GM12875 (cell line): ENCODE measurements around the gene CFAP92.

ENCODE experiments used
- H3K4me3 ChIP-seq: one replicate; pipeline ENCODE4 v1.5.1; 2011; ENCODE audit warnings: low read depth, low read length, control low read depth
- TF ChIP-seq, protein P1 (sequence below): IDR thresholded peaks from 2 replicates; pipeline ENCODE4 v1.5.1; 2011; ENCODE audit warnings: low read depth, mild to moderate bottlenecking, control low read depth, inconsistent platforms, low read length, moderate library complexity, borderline replicate concordance; ENCODE audit not compliant: insufficient read depth

Gene CFAP92, protein sequence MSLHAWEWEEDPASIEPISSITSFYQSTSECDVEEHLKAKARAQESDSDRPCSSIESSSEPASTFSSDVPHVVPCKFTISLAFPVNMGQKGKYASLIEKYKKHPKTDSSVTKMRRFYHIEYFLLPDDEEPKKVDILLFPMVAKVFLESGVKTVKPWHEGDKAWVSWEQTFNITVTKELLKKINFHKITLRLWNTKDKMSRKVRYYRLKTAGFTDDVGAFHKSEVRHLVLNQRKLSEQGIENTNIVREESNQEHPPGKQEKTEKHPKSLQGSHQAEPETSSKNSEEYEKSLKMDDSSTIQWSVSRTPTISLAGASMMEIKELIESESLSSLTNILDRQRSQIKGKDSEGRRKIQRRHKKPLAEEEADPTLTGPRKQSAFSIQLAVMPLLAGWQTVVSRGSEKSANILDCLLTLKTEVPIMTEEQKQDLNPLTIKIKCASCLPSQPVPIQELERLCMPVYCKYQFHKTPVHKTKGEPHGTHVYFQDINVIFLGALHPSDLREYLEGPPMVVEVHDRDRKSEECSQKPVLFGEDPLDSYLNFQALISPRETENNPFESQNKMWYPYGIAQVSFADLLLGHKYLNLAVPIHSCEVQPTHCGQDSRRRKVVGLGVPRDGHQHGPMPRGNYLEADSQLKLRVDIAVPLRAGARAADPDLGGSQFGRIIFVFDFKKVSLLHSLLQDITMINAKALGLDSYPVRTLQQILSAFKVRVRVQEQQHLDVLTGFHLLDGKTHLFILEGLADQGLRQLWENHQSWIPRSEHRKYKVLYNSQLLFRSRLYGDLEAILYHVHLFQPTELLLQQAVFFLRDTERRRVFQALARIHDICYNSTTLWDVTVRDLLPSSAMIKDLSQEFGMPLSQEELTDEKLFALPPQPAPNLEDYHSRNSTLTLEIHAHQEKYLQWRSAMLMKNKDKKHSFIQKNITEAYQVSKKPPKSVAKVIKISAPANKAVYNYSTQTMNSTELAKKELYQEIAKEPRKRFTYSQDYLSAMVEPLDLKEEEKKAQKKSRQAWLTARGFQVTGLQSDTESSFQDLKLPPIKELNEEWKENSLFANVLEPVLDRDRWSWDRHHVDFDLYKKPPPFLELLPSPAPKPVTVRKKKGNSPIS

DNA sequence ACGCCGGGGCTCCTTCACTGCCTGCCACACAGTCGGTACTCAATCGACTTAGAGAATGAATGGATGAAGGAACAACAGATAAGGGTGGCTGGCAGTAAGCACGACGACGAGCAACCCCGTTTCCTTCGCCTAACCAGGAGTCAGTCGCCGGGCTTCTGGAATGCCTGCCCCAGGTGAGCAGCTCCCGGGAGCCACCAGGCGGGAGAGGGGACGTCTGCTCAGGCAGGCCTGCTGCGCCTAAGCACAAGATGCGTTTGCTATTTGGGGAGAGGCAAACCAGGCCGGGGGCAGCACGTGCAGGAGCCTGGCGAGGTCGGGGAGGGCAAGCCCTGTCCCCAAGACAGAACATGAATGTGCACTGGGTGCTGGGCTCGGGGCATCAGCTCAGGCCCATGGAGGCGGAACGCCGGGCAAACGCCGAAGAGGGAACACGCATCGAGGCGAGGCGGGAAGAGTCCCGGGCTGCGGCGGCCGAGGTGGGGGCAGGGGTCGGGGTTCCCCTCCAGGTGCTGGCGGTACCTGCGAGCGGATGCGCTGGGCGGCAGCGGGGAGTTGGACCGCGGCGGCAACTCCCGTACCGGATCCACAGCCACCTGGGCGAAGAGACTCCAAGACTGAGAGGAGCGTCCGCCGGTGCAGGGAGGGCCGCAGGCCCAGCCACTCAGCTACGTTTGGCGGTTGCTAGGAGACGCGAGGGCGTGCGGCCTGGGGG lies at the start of gene CFAP92:
TSS of gene CFAP92 (minus strand) at position 616 of the 712 bp plus-strand sequence. CDS start 772 bp downstream, outside the sequence.
- TF ChIP-seq, protein P1, sequence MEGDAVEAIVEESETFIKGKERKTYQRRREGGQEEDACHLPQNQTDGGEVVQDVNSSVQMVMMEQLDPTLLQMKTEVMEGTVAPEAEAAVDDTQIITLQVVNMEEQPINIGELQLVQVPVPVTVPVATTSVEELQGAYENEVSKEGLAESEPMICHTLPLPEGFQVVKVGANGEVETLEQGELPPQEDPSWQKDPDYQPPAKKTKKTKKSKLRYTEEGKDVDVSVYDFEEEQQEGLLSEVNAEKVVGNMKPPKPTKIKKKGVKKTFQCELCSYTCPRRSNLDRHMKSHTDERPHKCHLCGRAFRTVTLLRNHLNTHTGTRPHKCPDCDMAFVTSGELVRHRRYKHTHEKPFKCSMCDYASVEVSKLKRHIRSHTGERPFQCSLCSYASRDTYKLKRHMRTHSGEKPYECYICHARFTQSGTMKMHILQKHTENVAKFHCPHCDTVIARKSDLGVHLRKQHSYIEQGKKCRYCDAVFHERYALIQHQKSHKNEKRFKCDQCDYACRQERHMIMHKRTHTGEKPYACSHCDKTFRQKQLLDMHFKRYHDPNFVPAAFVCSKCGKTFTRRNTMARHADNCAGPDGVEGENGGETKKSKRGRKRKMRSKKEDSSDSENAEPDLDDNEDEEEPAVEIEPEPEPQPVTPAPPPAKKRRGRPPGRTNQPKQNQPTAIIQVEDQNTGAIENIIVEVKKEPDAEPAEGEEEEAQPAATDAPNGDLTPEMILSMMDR, result no peak
- H3K4me3 ChIP-seq, result no peak within 1 kb of the TSS

DNA sequence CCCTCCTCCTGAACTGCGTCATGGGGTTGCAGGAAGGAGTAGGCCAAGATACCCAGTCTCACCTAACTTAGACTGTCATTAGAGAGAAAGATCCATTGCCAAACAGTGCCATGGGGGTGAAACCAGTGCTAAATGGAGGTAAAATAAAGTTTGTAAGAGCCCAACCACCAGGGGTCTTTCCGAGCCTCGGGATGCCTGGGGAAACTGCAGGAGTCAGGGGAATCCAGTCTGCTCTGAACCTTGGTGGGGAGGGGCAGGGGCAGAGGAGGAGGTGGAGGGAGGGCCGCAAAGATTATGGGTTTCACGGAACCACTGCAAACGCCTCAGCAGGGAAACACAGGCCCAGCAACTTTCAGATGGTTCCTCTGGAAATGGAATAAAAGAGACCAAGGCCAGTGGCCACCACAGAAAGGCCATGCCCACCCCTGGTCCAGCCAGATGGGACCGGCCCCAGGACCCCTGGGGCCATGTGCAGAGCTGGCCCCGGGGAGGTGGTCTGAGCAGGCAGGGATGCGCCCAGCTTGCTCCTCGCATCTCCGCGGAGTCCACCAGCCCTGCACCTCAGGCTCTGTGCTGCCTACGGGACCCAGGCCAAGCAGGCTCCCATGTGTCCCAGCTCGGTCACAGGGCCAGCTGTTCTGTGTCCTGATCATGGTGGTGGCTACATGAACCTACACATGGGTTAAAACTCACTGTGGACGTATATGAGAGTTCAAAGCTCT lies 46.9 kb upstream of the CFAP92 start:
- TF ChIP-seq, protein P1, result no peak
- H3K4me3 ChIP-seq, result no peak overlapping the region

DNA sequence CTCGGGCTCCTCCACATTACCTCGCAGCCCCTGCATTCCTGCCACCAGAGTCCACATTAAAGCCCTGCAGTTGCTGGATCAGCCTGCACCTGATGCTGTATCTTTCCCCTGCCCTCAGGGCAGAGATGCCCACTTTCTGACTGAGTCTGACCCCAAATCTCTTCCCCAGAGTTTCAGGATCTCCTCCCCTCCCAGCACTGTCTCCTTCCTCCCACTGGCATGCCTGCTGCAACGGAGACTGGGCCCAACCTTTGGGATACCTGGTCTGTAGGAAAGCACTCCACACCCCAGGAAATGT lies 46.1 kb upstream of the CFAP92 start:
- TF ChIP-seq, protein P1, result no peak
- H3K4me3 ChIP-seq, result no peak overlapping the region

DNA sequence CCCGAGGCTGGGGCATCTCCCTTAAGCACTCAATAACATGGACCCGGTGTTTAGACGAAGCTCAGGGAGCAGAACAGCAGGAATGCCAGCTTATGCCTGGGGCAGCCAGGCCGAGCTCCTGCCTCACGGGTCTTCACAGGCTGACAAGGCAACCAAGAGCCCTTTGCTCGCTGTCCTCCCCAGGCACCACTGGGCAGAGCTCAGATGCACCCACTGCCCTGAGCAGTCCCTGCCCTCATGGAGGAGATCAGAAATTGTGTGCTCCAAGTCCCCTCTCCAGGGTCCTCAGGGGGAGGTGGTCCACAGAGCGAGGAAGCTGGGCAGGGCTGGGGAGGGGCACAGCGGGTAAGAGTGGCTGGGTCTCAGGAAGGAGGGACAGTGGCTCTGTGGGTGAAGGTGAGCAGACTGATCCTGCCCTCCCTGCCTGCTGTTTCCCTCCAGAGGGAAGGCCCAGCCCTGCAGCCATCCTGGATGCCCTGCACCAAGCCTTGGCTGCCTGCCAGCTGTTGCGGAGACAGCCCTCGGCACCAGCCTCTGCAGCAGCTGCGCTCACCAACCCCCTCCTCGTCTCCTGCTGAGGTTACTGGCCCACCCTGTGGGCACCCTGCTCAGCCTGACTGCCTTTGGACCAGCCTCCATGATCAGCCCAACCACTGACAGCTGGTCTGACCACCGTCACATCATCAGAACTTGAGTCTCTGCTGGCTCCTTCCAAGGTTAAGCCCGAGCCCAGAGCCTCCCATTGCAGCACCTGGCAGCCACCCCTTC lies 45.6 kb upstream of the CFAP92 start:
- TF ChIP-seq, protein P1, result no peak
- no peak overlapping the region for H3K4me3 ChIP-seq

DNA sequence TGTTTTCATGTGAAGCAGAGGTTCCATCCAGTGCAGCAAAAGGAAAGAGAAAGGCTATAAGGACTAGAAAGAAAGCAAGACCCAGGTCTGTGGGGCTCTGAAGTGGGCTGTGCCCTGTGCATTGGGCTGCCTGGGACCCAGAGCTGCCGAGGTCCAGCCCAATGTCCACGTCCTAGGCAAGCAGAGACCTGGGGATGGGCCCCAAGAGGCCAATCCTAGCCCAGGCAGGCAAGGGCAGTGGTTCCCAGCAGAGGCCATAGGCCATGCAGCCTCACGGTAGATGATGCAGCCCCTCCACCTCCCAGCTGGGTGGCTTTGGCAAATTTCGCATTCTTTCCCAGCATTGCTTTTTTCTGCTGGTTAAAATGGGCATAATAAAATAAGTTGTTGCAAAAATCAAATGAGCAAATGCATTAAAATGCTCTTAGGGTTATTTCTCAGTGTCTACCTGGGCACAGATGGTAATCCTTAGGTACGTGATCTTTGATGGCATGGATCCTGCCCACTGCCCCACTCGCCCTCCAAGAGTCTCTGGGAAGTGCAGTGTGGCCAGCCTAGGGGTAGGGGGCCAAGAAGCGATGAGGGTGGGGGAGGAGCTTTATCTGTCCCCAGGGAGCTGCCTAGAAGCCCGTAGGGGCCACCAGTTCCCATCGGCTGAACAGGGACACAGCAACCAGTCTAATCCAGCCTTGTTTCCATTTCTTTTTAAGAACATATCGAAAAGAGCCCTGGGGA lies 44.4 kb upstream of the CFAP92 start:
- TF ChIP-seq, protein P1, result no peak
- no peak overlapping the region for H3K4me3 ChIP-seq
